HEK293T (cell line): ENCODE data around the gene KCNJ16.

Experiments used
- CTCF ChIA-PET: fragments of 350-600 bp; formaldehyde crosslinking; extraction: SDS; loops from one replicate; lab custom pipeline; 2021; ENCODE audit warnings: antibody characterized with exemption, inconsistent platforms; lab: Yijun Ruan, JAX
- POLR2A ChIA-PET: fragments of 350-600 bp; formaldehyde crosslinking; extraction: SDS; loops from one replicate; lab custom pipeline; 2020; ENCODE audit warnings: antibody characterized with exemption, inconsistent platforms; lab: Yijun Ruan, JAX
- DNase-seq: peaks from one replicate; pipeline ENCODE4 v3.0.0; 2012; ENCODE audit warnings: mixed read lengths; ENCODE audit errors: extremely low spot score
- ARNT ChIP-seq: fragments of 450-650 bp; IDR thresholded peaks from 2 replicates; pipeline ENCODE4 v1.6.1; 2017; ENCODE audit warnings: mild to moderate bottlenecking
- BHLHE40 ChIP-seq: fragments of 450-650 bp; IDR thresholded peaks from 2 replicates; pipeline ENCODE4 v1.6.1; 2016; ENCODE audit warnings: mild to moderate bottlenecking, moderate library complexity, borderline replicate concordance
- CTBP1 ChIP-seq: fragments of 450-650 bp; IDR thresholded peaks from 2 replicates; pipeline ENCODE4 v1.6.1; 2016; ENCODE audit warnings: borderline replicate concordance
- ELF4 ChIP-seq: fragments of 450-650 bp; IDR thresholded peaks from 2 replicates; pipeline ENCODE4 v1.6.1; 2017; ENCODE audit warnings: antibody characterized with exemption
- FOXA1 ChIP-seq: fragments of 450-650 bp; IDR thresholded peaks from 2 replicates; pipeline ENCODE4 v1.6.1; 2016; ENCODE audit warnings: mild to moderate bottlenecking
- FOXK2 ChIP-seq: fragments of 450-650 bp; IDR thresholded peaks from 2 replicates; pipeline ENCODE4 v1.6.1; 2016; ENCODE audit warnings: mild to moderate bottlenecking
- FOXM1 ChIP-seq: fragments of 450-650 bp; IDR thresholded peaks from 2 replicates; pipeline ENCODE4 v1.6.1; 2017; ENCODE audit warnings: mild to moderate bottlenecking, borderline replicate concordance
- HDGF ChIP-seq: fragments of 450-650 bp; IDR thresholded peaks from 2 replicates; pipeline ENCODE4 v1.6.1; 2017; ENCODE audit warnings: antibody characterized with exemption, borderline replicate concordance
- L3MBTL2 ChIP-seq: fragments of 450-650 bp; conservative IDR thresholded peaks from 2 replicates; pipeline ENCODE4 v1.6.1; 2016; ENCODE audit warnings: mild to moderate bottlenecking
- LEF1 ChIP-seq: fragments of 450-650 bp; IDR thresholded peaks from 2 replicates; pipeline ENCODE4 v1.6.1; 2017; ENCODE audit warnings: mild to moderate bottlenecking, borderline replicate concordance
- NFRKB ChIP-seq: fragments of 450-650 bp; IDR thresholded peaks from 2 replicates; pipeline ENCODE4 v1.6.1; 2016; ENCODE audit warnings: mild to moderate bottlenecking, moderate library complexity
- PKNOX1 ChIP-seq: fragments of 450-650 bp; IDR thresholded peaks from 2 replicates; pipeline ENCODE4 v1.6.1; 2016
- SP1 ChIP-seq: fragments of 450-650 bp; IDR thresholded peaks from 2 replicates; pipeline ENCODE4 v1.6.1; 2017
- SUZ12 ChIP-seq: fragments of 450-650 bp; IDR thresholded peaks from 2 replicates; pipeline ENCODE4 v1.6.1; 2016; ENCODE audit warnings: mild to moderate bottlenecking
- TARDBP ChIP-seq: fragments of 450-650 bp; IDR thresholded peaks from 2 replicates; pipeline ENCODE4 v1.6.1; 2016
- ZNF384 ChIP-seq: fragments of 450-650 bp; IDR thresholded peaks from 2 replicates; pipeline ENCODE4 v1.6.1; 2016

Gene KCNJ16

GRCh38 chr17:70173681-70174080 lies 98.7 kb downstream of the KCNJ16 start:
- no peak for DNase-seq
- ChIA-PET CTCF (no interaction called here), POLR2A (no interaction called here)
- no peak for TF ChIP-seq ZNF384
- no peak for TF ChIP-seq TARDBP
- no peak for TF ChIP-seq ELF4
- TF ChIP-seq SUZ12, result no peak
- TF ChIP-seq L3MBTL2, result no peak
- no peak for TF ChIP-seq LEF1
- TF ChIP-seq NFRKB, result no peak
- TF ChIP-seq FOXA1, result no peak
- no peak for TF ChIP-seq FOXK2
- TF ChIP-seq PKNOX1, result no peak
- no peak for TF ChIP-seq ARNT
- TF ChIP-seq CTBP1, result no peak
- TF ChIP-seq SP1, result no peak
- no peak for TF ChIP-seq FOXM1
- no peak for TF ChIP-seq HDGF
- TF ChIP-seq BHLHE40, result no peak

GRCh38 chr17:70181376-70181775 lies 106.4 kb downstream of the KCNJ16 start:
- TF ChIP-seq ARNT, result no peak
- TF ChIP-seq FOXK2, result no peak
- TF ChIP-seq FOXM1, result no peak
- TF ChIP-seq TARDBP, result no peak
- TF ChIP-seq FOXA1, result no peak
- TF ChIP-seq CTBP1, result no peak
- TF ChIP-seq SP1, result no peak
- TF ChIP-seq SUZ12, result no peak
- TF ChIP-seq ZNF384, result no peak
- no peak for TF ChIP-seq NFRKB
- no peak for TF ChIP-seq BHLHE40
- no peak for TF ChIP-seq PKNOX1
- TF ChIP-seq HDGF, result no peak
- no peak for TF ChIP-seq L3MBTL2
- TF ChIP-seq LEF1, result no peak
- TF ChIP-seq ELF4, result no peak

GRCh38 chr17:70181866-70182265 lies 106.8 kb downstream of the KCNJ16 start:
- POLR2A ChIA-PET, result no interaction called here
- TF ChIP-seq FOXM1 (no peak), ELF4 (no peak), ARNT (no peak), NFRKB (no peak), HDGF (no peak), FOXA1 (no peak), ZNF384 (no peak), FOXK2 (no peak), PKNOX1 (no peak), CTBP1 (no peak), LEF1 (no peak), L3MBTL2 (no peak), SP1 (no peak)
- CTCF ChIA-PET, result no interaction called here
- no peak for DNase-seq

More at GRCh38 chr17:70181376-70181775, 106.4 kb downstream of the KCNJ16 start:
- ChIA-PET CTCF (no interaction called here), POLR2A (no interaction called here)
- DNase-seq, result no peak

- no peak for TF ChIP-seq SUZ12
- no peak for TF ChIP-seq ZNF384
- TF ChIP-seq FOXK2, result no peak
- no peak for TF ChIP-seq BHLHE40
- no peak for TF ChIP-seq LEF1
- no peak for TF ChIP-seq NFRKB
- no peak for TF ChIP-seq FOXM1
- TF ChIP-seq CTBP1, result no peak
- TF ChIP-seq TARDBP, result no peak
- TF ChIP-seq L3MBTL2, result no peak
- no peak for TF ChIP-seq SP1
- TF ChIP-seq ELF4, result no peak
- no peak for TF ChIP-seq PKNOX1
- no peak for TF ChIP-seq ARNT
- no peak for TF ChIP-seq HDGF
- TF ChIP-seq FOXA1, result no peak
- CTCF ChIA-PET, result no interaction called here
- POLR2A ChIA-PET, result no interaction called here
- no peak for DNase-seq
These were observed 108.5 kb downstream of the KCNJ16 start for GRCh38 chr17:70183508-70183907.

- POLR2A ChIA-PET, result no interaction called here
- no peak for TF ChIP-seq NFRKB
- TF ChIP-seq TARDBP, result no peak
- no peak for TF ChIP-seq FOXA1
- TF ChIP-seq ARNT, result no peak
- TF ChIP-seq ZNF384, result no peak
- no peak for TF ChIP-seq HDGF
- TF ChIP-seq CTBP1, result no peak
- TF ChIP-seq SUZ12, result no peak
- TF ChIP-seq ELF4, result no peak
- no peak for TF ChIP-seq LEF1
- TF ChIP-seq FOXK2, result no peak
- TF ChIP-seq FOXM1, result no peak
- no peak for TF ChIP-seq PKNOX1
- TF ChIP-seq L3MBTL2, result no peak
- no peak for TF ChIP-seq BHLHE40
- CTCF ChIA-PET, result no interaction called here
- DNase-seq, result no peak
These were observed 109.2 kb downstream of the KCNJ16 start for GRCh38 chr17:70184207-70184606.
